RWPE2 (cell line): Measurements from ENCODE around the gene AFAP1.

Source experiments
- ATAC-seq: fragments of 200-7000 bp; cut with Tn5 transposase; 3 replicates; pipeline ENCODE4 v1.9.1; 2021; ENCODE audit warnings: low read depth
- DNase-seq: peaks from one replicate; pipeline ENCODE4 v3.0.0-alpha.2; 2020; ENCODE audit warnings: low spot score
- H3K27ac ChIP-seq: fragments of 450-650 bp; 2 replicates; pipeline ENCODE4 v1.5.1; 2017; ENCODE audit warnings: mild to moderate bottlenecking; ENCODE audit not compliant: poor library complexity, severe bottlenecking
- H3K27me3 ChIP-seq: fragments of 250-450 bp; sonication (Bioruptor Pico); 2 replicates; pipeline ENCODE4 v1.5.1; 2021; ENCODE audit warnings: mild to moderate bottlenecking, moderate library complexity; ENCODE audit not compliant: insufficient read depth, poor library complexity, severe bottlenecking
- H3K36me3 ChIP-seq: fragments of 250-450 bp; sonication (Bioruptor Pico); 2 replicates; pipeline ENCODE4 v1.5.1; 2020; ENCODE audit warnings: low read depth, mild to moderate bottlenecking, moderate library complexity
- H3K4me1 ChIP-seq: fragments of 250-450 bp; sonication (Bioruptor Pico); 2 replicates; pipeline ENCODE4 v1.5.1; 2021; ENCODE audit warnings: mild to moderate bottlenecking, moderate library complexity; ENCODE audit not compliant: insufficient read depth, poor library complexity, severe bottlenecking
- H3K4me3 ChIP-seq: fragments of 250-450 bp; sonication (Bioruptor Pico); 2 replicates; pipeline ENCODE4 v1.5.1; 2021; ENCODE audit warnings: mild to moderate bottlenecking, moderate library complexity; ENCODE audit not compliant: severe bottlenecking
- H3K9me3 ChIP-seq: fragments of 250-450 bp; sonication (Bioruptor Pico); 2 replicates; pipeline ENCODE4 v1.5.1; 2021; ENCODE audit warnings: mild to moderate bottlenecking, moderate library complexity; ENCODE audit not compliant: severe bottlenecking
- CTCF ChIP-seq: fragments of 450-650 bp; IDR thresholded peaks from one replicate; pipeline ENCODE4 v1.5.1; 2017; ENCODE audit warnings: mild to moderate bottlenecking, moderate library complexity; ENCODE audit not compliant: poor library complexity, severe bottlenecking

The AFAP1 gene

GRCh38 chr4:7885216-7886006, 54.2 kb downstream of the AFAP1 start:
- no peak overlapping the region for H3K4me3 ChIP-seq
- H3K27me3 ChIP-seq, result no peaks in the 10 kb centered on the region
- H3K4me1 ChIP-seq, result peaks cover 38% of the 10 kb centered on the region
- DNase-seq (no peak), ATAC-seq (no peak)
- peaks cover 5% of the 10 kb centered on the region for H3K9me3 ChIP-seq
- H3K27ac ChIP-seq, result no peak overlapping the region
- H3K36me3 ChIP-seq, result no peaks in the 10 kb centered on the region
- no peak for TF ChIP-seq CTCF

- peaks cover 42% of the 10 kb centered on the region for H3K4me1 ChIP-seq
- DNase-seq, result no peak
- no peaks in the 10 kb centered on the region for H3K36me3 ChIP-seq
- TF ChIP-seq CTCF, result no peak
- no peaks in the 10 kb centered on the region for H3K27me3 ChIP-seq
- H3K9me3 ChIP-seq, result no peaks in the 10 kb centered on the region
- H3K27ac ChIP-seq, result peak overlapping the region; percentile 84
- no peak overlapping the region for H3K4me3 ChIP-seq
- ATAC-seq, result no peak
Measured at GRCh38 chr4:7880683-7881082, 59.0 kb downstream of the AFAP1 start.

- no peak for ATAC-seq
- no peak for DNase-seq
- Histone ChIP-seq H3K27me3 (no peaks in the 10 kb centered on the region), H3K4me1 (peaks cover 42% of the 10 kb centered on the region), H3K4me3 (no peak overlapping the region), H3K9me3 (no peaks in the 10 kb centered on the region), H3K36me3 (no peaks in the 10 kb centered on the region), H3K27ac (peak overlapping the region; percentile 84)
- no peak for TF ChIP-seq CTCF
Measured at GRCh38 chr4:7879127-7879526, 60.5 kb downstream of the AFAP1 start.

GRCh38 chr4:7878323-7878722, 61.3 kb downstream of the AFAP1 start:
- ATAC-seq (no peak), DNase-seq (no peak)
- Histone ChIP-seq H3K27me3 (no peaks in the 10 kb centered on the region), H3K4me1 (peaks cover 44% of the 10 kb centered on the region), H3K27ac (no peak overlapping the region), H3K36me3 (no peaks in the 10 kb centered on the region), H3K4me3 (no peak overlapping the region), H3K9me3 (no peaks in the 10 kb centered on the region)
- no peak for TF ChIP-seq CTCF

- ATAC-seq (no peak), DNase-seq (no peak)
- no peak for TF ChIP-seq CTCF
- no peaks in the 10 kb centered on the region for H3K9me3 ChIP-seq
- H3K27ac ChIP-seq, result no peak overlapping the region
- H3K4me3 ChIP-seq, result no peak overlapping the region
- H3K36me3 ChIP-seq, result no peaks in the 10 kb centered on the region; the same call in 1 of the 2 replicates
- H3K27me3 ChIP-seq, result no peaks in the 10 kb centered on the region
- H3K4me1 ChIP-seq, result peaks cover 42% of the 10 kb centered on the region
Measured at GRCh38 chr4:7877176-7877575, 62.5 kb downstream of the AFAP1 start.
